IMR-90 (cell line): ENCODE results near the gene TTL. TPM values are rescaled to one million over a fixed set of nuclear protein-coding genes. Genes with fewer than 3 reads are reported as not detected.

Experiments
- ATAC-seq: fragments of 200-7000 bp; cut with Tn5 transposase; 2 replicates; pipeline ENCODE4 v1.9.1; 2020; ENCODE audit warnings: low read depth, mild to moderate bottlenecking, moderate library complexity
- BruUV-seq: library from RNA; stranded (reverse); fragments of 400-500 nt; replicated peaks from 2 replicates; lab custom pipeline; 2021; lab: Mats Ljungman, UMichigan
- CTCF ChIA-PET: fragments of 300-600 bp; formaldehyde crosslinking; extraction: SDS; loops from one replicate; lab custom pipeline; 2021; ENCODE audit warnings: antibody characterized with exemption; lab: Yijun Ruan, JAX
- POLR2A ChIA-PET: fragments of 300-600 bp; sonication (Branson Sonifier 250); formaldehyde crosslinking; loops from one replicate; lab custom pipeline; 2022; ENCODE audit warnings: antibody characterized with exemption; ENCODE audit not compliant: unreplicated experiment; lab: Charles Lee
- DNase-seq: peaks from one replicate; pipeline ENCODE4 v3.0.0; 2013
- H2AFZ ChIP-seq: replicated peaks from 2 replicates; pipeline ENCODE3; 2013; ENCODE audit warnings: low read length, mild to moderate bottlenecking; ENCODE audit not compliant: poor library complexity
- H2AK5ac ChIP-seq: 2 replicates; pipeline ENCODE4 v1.6.1; 2013; ENCODE audit warnings: low read depth, low read length, inconsistent platforms
- H2AK9ac ChIP-seq: replicated peaks from 2 replicates; pipeline ENCODE3; 2013; ENCODE audit warnings: mild to moderate bottlenecking, low read depth, low read length, moderate library complexity; ENCODE audit not compliant: poor library complexity
- H2BK120ac ChIP-seq: 2 replicates; pipeline ENCODE4 v1.6.1; 2013; ENCODE audit warnings: low read depth, low read length, inconsistent platforms
- H2BK15ac ChIP-seq: 3 replicates; pipeline ENCODE4 v1.6.1; 2013; ENCODE audit warnings: low read depth, low read length, inconsistent platforms
- H2BK20ac ChIP-seq: 2 replicates; pipeline ENCODE4 v1.6.1; 2013; ENCODE audit warnings: low read depth, mild to moderate bottlenecking, inconsistent platforms, low read length, moderate library complexity
- H2BK5ac ChIP-seq: 2 replicates; pipeline ENCODE4 v1.6.1; 2013; ENCODE audit warnings: mild to moderate bottlenecking, low read depth, low read length, inconsistent platforms; ENCODE audit not compliant: poor library complexity, severe bottlenecking
- H3K14ac ChIP-seq: replicated peaks from 2 replicates; pipeline ENCODE4 v1.6.1; 2013; ENCODE audit warnings: low read depth, low read length, inconsistent platforms
- H3K18ac ChIP-seq: 2 replicates; pipeline ENCODE4 v1.6.1; 2013; ENCODE audit warnings: low read depth, low read length, control low read depth
- H3K23ac ChIP-seq: 2 replicates; pipeline ENCODE4 v1.6.1; 2013; ENCODE audit warnings: low read depth, low read length, inconsistent platforms
- H3K27ac ChIP-seq: 2 replicates; pipeline ENCODE4 v1.5.1; 2013; ENCODE audit warnings: mild to moderate bottlenecking, control low read depth, low read length; ENCODE audit not compliant: insufficient read depth
- H3K27me3 ChIP-seq: 2 replicates; pipeline ENCODE4 v1.6.1; 2013; ENCODE audit warnings: low read length; ENCODE audit not compliant: control insufficient read depth, insufficient read depth
- H3K36me3 ChIP-seq: 2 replicates; pipeline ENCODE4 v1.6.1; 2013; ENCODE audit warnings: low read length, mixed read lengths; ENCODE audit not compliant: control insufficient read depth, insufficient read depth
- H3K4ac ChIP-seq: 2 replicates; pipeline ENCODE4 v1.6.1; 2013; ENCODE audit warnings: low read depth, low read length, inconsistent platforms
- H3K4me1 ChIP-seq: 2 replicates; pipeline ENCODE4 v1.6.1; 2013; ENCODE audit warnings: low read length, mixed read lengths; ENCODE audit not compliant: control insufficient read depth, insufficient read depth
- H3K4me2 ChIP-seq: 2 replicates; pipeline ENCODE4 v1.6.1; 2013; ENCODE audit warnings: low read depth, mild to moderate bottlenecking, control low read depth, low read length, moderate library complexity
- H3K4me3 ChIP-seq: 2 replicates; pipeline ENCODE4 v1.5.1; 2013; ENCODE audit warnings: low read depth, mild to moderate bottlenecking, control low read depth, low read length, moderate library complexity; ENCODE audit not compliant: insufficient read depth
- H3K56ac ChIP-seq: 2 replicates; pipeline ENCODE4 v1.6.1; 2013; ENCODE audit warnings: low read length, inconsistent platforms; ENCODE audit not compliant: insufficient read depth; ENCODE audit errors: extremely low read depth
- H3K79me1 ChIP-seq, 2 experiments: 2 replicates each; pipeline ENCODE4 v1.6.1; 2013; ENCODE audit warnings: low read length in 2 of 2, inconsistent platforms in 1 of 2, low read depth in 1 of 2
- H3K9ac ChIP-seq: 2 replicates; pipeline ENCODE4 v1.6.1; 2013; ENCODE audit warnings: low read depth, low read length, control low read depth
- H3K9me1 ChIP-seq: 2 replicates; pipeline ENCODE4 v1.6.1; 2013; ENCODE audit warnings: low read length, inconsistent platforms; ENCODE audit not compliant: insufficient read depth
- H3K9me3 ChIP-seq: 2 replicates; pipeline ENCODE4 v1.6.1; 2013; ENCODE audit warnings: low read length; ENCODE audit not compliant: control insufficient read depth, insufficient read depth
- H4K20me1 ChIP-seq: 2 replicates; pipeline ENCODE4 v1.6.1; 2013; ENCODE audit warnings: low read length, inconsistent platforms; ENCODE audit not compliant: insufficient read depth
- H4K5ac ChIP-seq: 2 replicates; pipeline ENCODE4 v1.6.1; 2013; ENCODE audit warnings: mild to moderate bottlenecking, low read depth, low read length, control low read depth
- H4K8ac ChIP-seq, 2 experiments: 2 replicates each; pipeline ENCODE4 v1.6.1; 2013; ENCODE audit warnings: low read depth in 2 of 2, low read length in 2 of 2, control low read depth in 1 of 2, inconsistent platforms in 1 of 2
- H4K91ac ChIP-seq: 2 replicates; pipeline ENCODE4 v1.6.1; 2013; ENCODE audit warnings: low read depth, low read length, inconsistent platforms; ENCODE audit not compliant: insufficient read depth
- BHLHE40 ChIP-seq: fragments of 150-350 bp; IDR thresholded peaks from 2 replicates; pipeline ENCODE4 v1.6.1; 2016; ENCODE audit warnings: mild to moderate bottlenecking, low read depth, low read length
- CEBPB ChIP-seq: IDR thresholded peaks from 2 replicates; pipeline ENCODE4 v1.6.1; 2012; ENCODE audit warnings: low read depth, low read length, improper control_type of control experiment
- CHD1 ChIP-seq: IDR thresholded peaks from 2 replicates; pipeline ENCODE4 v1.6.1; 2012; ENCODE audit warnings: low read depth, low read length, improper control_type of control experiment
- CTCF ChIP-seq: conservative IDR thresholded peaks from 2 replicates; pipeline ENCODE4 v1.5.1; 2012; ENCODE audit warnings: mild to moderate bottlenecking, low read depth, low read length, improper control_type of control experiment
- ELK1 ChIP-seq: fragments of 150-350 bp; IDR thresholded peaks from 2 replicates; pipeline ENCODE4 v1.6.1; 2016; ENCODE audit warnings: low read depth, mild to moderate bottlenecking, low read length, moderate library complexity, borderline replicate concordance
- FOS ChIP-seq: fragments of 150-350 bp; IDR thresholded peaks from 2 replicates; pipeline ENCODE4 v1.6.1; 2016; ENCODE audit warnings: low read depth, low read length
- MAFK ChIP-seq: IDR thresholded peaks from 2 replicates; pipeline ENCODE4 v1.6.1; 2012; ENCODE audit warnings: low read depth, low read length, improper control_type of control experiment
- MAZ ChIP-seq: IDR thresholded peaks from 2 replicates; pipeline ENCODE4 v1.6.1; 2012; ENCODE audit warnings: low read depth, mild to moderate bottlenecking, low read length, improper control_type of control experiment, moderate library complexity, borderline replicate concordance
- MXI1 ChIP-seq: IDR thresholded peaks from 2 replicates; pipeline ENCODE4 v1.6.1; 2012; ENCODE audit warnings: low read depth, mild to moderate bottlenecking, low read length, moderate library complexity, borderline replicate concordance
- NFE2L2 ChIP-seq: fragments of 150-350 bp; IDR thresholded peaks from 2 replicates; pipeline ENCODE4 v1.6.1; 2016; ENCODE audit warnings: low read depth, mild to moderate bottlenecking, low read length
- POLR2A ChIP-seq: IDR thresholded peaks from 2 replicates; pipeline ENCODE4 v1.6.1; 2012; ENCODE audit warnings: mild to moderate bottlenecking, low read depth, low read length
- RAD21 ChIP-seq: IDR thresholded peaks from 2 replicates; pipeline ENCODE4 v1.6.1; 2012; ENCODE audit warnings: low read length, improper control_type of control experiment
- RCOR1 ChIP-seq: IDR thresholded peaks from 2 replicates; pipeline ENCODE4 v1.6.1; 2012; ENCODE audit warnings: mild to moderate bottlenecking, low read length, improper control_type of control experiment; ENCODE audit not compliant: insufficient replicate concordance
- RFX5 ChIP-seq: IDR thresholded peaks from 2 replicates; pipeline ENCODE4 v1.8.0; 2012; ENCODE audit warnings: low read depth, mild to moderate bottlenecking, low read length, moderate library complexity
- SMC3 ChIP-seq: fragments of 150-350 bp; IDR thresholded peaks from 2 replicates; pipeline ENCODE4 v1.6.1; 2016; ENCODE audit warnings: low read depth, mild to moderate bottlenecking, antibody characterized with exemption, low read length, moderate library complexity
- USF2 ChIP-seq: fragments of 150-350 bp; IDR thresholded peaks from 2 replicates; pipeline ENCODE4 v1.6.1; 2017; ENCODE audit warnings: mild to moderate bottlenecking, antibody characterized with exemption, low read length, low read depth
- WGBS, 2 experiments: methylation state at CpG; one replicate each; pipeline versions ENCODE4 v1.1.5 to v1.1.7; 2013; ENCODE audit warnings: missing lambda C conversion rate in 2 of 2; ENCODE audit not compliant: insufficient read length in 1 of 2; ENCODE audit errors: extremely low coverage in 2 of 2; 5-methylcytosine and 5-hydroxymethylcytosine counted together
- dilution Hi-C: fragments of 300-500 bp; cut with HindIII; formaldehyde crosslinking; loops from one replicate; pipeline ENCODE4 v1.14.3; 2018; ENCODE audit warnings: low sequenced_read_pairs; ENCODE audit not compliant: unreplicated experiment
- in situ Hi-C: fragments of 300-500 bp; cut with MboI; formaldehyde crosslinking; loops from 3 replicates; pipeline ENCODE4 v1.14.3; 2019; ENCODE audit warnings: low sequenced_read_pairs, inconsistent platforms, mixed read lengths
- intact Hi-C: fragments of 100-400 bp; cut with micrococcal nuclease; formaldehyde crosslinking; loops from 2 replicates; pipeline ENCODE4 v1.10.0; 2022
- polyA plus RNA-seq, 3 experiments: library from polyadenylated mRNA; depleted of rRNA; stranded (reverse); fragments of >200 nt; gene quantifications; 2 replicates each; pipeline ENCODE4 v1.2.3, GENCODE V29; 2012; ENCODE audit warnings: low replicate concordance in 1 of 3
- total RNA-seq: library from RNA; depleted of rRNA; stranded (reverse); fragments of >200 nt; gene quantifications from 2 replicates; pipeline ENCODE4 v1.2.3, GENCODE V29; 2012

TTL gene
- total and polyA plus RNA-seq, 2 of the 4 experiments (the other 2 are of a cell fraction) = 18.2 to 36.2 TPM

GRCh38 chr2:112476434-112476833 lies 5.5 kb upstream of the TTL start:
- no peaks in the 10 kb centered on the region for H3K36me3 ChIP-seq
- no peak overlapping the region for H2BK5ac ChIP-seq
- H4K5ac ChIP-seq = no peak overlapping the region
- no peaks in the 10 kb centered on the region for H3K9me1 ChIP-seq
- no peak overlapping the region for H3K4me2 ChIP-seq
- no peak overlapping the region for H2AK9ac ChIP-seq
- intact Hi-C loops = no loop called here
- no peak overlapping the region for H3K14ac ChIP-seq
- H3K4me1 ChIP-seq = no peaks in the 10 kb centered on the region
- no peak overlapping the region for H3K18ac ChIP-seq
- ATAC-seq (no peak), DNase-seq (no peak)
- BruUV-seq = no TSS peak
- CTCF ChIA-PET = no interaction called here
- H3K23ac ChIP-seq = no peak overlapping the region
- no peak overlapping the region for H4K8ac ChIP-seq
- H3K27ac ChIP-seq = no peak overlapping the region
- TF ChIP-seq RCOR1 (no peak), FOS (no peak), CTCF (no peak), SMC3 (no peak), BHLHE40 (no peak), RFX5 (no peak), POLR2A (no peak), MAZ (no peak), MAFK (no peak), USF2 (no peak), RAD21 (no peak), MXI1 (no peak), CHD1 (no peak), NFE2L2 (no peak), CEBPB (no peak), ELK1 (no peak)
- 67% methylated on average over 1 of the region's 7 CpGs; no CpG with 5 or more reads in 1 of the 2 experiments for WGBS, 2 experiments
- no peak overlapping the region for H2BK15ac ChIP-seq
- POLR2A ChIA-PET = interaction anchor here (0.6 kb wide), 1 partner anchor 12 kb away, joined by 3 read pairs; no protein-coding TSS in a partner anchor
- dilution Hi-C loops = no loop called here
- no peak overlapping the region for H3K9ac ChIP-seq
- in situ Hi-C loops = no loop called here
- no peak overlapping the region for H2BK20ac ChIP-seq
- H3K56ac ChIP-seq = no peak overlapping the region
- no peak overlapping the region for H2BK120ac ChIP-seq
- H3K4ac ChIP-seq = no peak overlapping the region
- H4K20me1 ChIP-seq = no peaks in the 10 kb centered on the region
- H3K79me1 ChIP-seq = no peaks in the 10 kb centered on the region
- no peak overlapping the region for H4K91ac ChIP-seq
- H3K27me3 ChIP-seq = no peaks in the 10 kb centered on the region
- no peak overlapping the region for H2AK5ac ChIP-seq
- H3K9me3 ChIP-seq = no peaks in the 10 kb centered on the region
- H2AFZ ChIP-seq = no peak overlapping the region
- no peak overlapping the region for H3K4me3 ChIP-seq
